Large intestine (tissue), 3 donors: ENCODE data around the gene UGP2. TPM values are rescaled to one million over a fixed set of nuclear protein-coding genes. Genes with fewer than 3 reads are reported as not detected.
"Not testable (repeated sequence)": the region's sequence is repeated elsewhere in the genome, so short reads cannot be mapped to it uniquely, and the experiment has no call there.

ENCODE experiments used
- DNase-seq, 2 donors: peaks; one replicate each; pipeline versions ENCODE4 v3.0.0 to v3.0.0-alpha.2; 2013
- H3K27ac ChIP-seq: one replicate; pipeline ENCODE4 v1.5.1; 2013; ENCODE audit warnings: low read length
- H3K27me3 ChIP-seq: 2 replicates; pipeline ENCODE4 v1.6.1; 2013; ENCODE audit warnings: low read length; ENCODE audit not compliant: control insufficient read depth, insufficient read depth
- H3K36me3 ChIP-seq: 2 replicates; pipeline ENCODE4 v1.6.1; 2013; ENCODE audit warnings: low read length; ENCODE audit not compliant: control insufficient read depth, insufficient read depth
- H3K4me1 ChIP-seq: one replicate; pipeline ENCODE4 v1.6.1; 2013; ENCODE audit warnings: low read length; ENCODE audit not compliant: control insufficient read depth, insufficient read depth
- H3K4me3 ChIP-seq: one replicate; pipeline ENCODE4 v1.5.1; 2013; ENCODE audit warnings: low read length
- H3K9me3 ChIP-seq: one replicate; pipeline ENCODE4 v1.6.1; 2013; ENCODE audit warnings: mild to moderate bottlenecking, low read depth, low read length, moderate library complexity; ENCODE audit not compliant: control insufficient read depth
- WGBS: methylation state at CpG from one replicate; pipeline ENCODE4 v1.1.5; 2013; ENCODE audit warnings: low lambda C conversion rate; ENCODE audit not compliant: insufficient coverage; 5-methylcytosine and 5-hydroxymethylcytosine counted together
- polyA plus RNA-seq: library from polyadenylated mRNA; unstranded; fragments of 120-200 nt; gene quantifications from one replicate; pipeline ENCODE4 v1.2.1, GENCODE V29; 2013

Gene UGP2
- polyA plus RNA-seq, 1 donor: 116 TPM

DNA sequence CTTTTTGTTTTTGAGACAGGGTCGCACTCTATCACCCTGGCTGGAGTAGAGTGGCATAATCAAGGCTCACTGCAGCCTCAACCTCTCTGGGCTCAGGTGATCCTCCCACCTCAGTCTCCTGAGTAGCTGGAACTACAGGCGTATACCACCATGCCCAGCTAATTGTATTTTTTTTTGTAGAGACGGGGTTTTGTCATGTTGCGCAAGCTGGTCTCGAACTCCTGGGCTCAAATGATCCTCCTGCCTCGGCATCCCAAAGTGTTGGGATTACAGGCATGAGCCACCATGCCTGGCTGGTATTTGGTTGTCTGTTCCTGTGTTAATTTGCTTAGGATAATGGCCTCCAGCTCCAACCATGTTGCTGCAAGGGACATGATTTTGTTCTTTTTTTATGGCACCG is 29.8 kb upstream of the UGP2 start:
- WGBS: 100% methylated on average over 1 of the region's 7 CpGs

GRCh38 chr2:63814114-63814513 is 27.6 kb upstream of the UGP2 start:
- no peaks in the 10 kb centered on the region for H3K9me3 ChIP-seq
- no peak for DNase-seq
- no peaks in the 10 kb centered on the region for H3K4me1 ChIP-seq
- WGBS: 100% methylated on average over 1 of the region's 1 CpG
- H3K27me3 ChIP-seq: no peaks in the 10 kb centered on the region
- no peak overlapping the region for H3K27ac ChIP-seq
- no peak overlapping the region for H3K4me3 ChIP-seq
- H3K36me3 ChIP-seq: no peaks in the 10 kb centered on the region

More for the DNA sequence above, 29.8 kb upstream of the UGP2 start:
- not testable (repeated sequence) for H3K4me1 ChIP-seq, H3K27ac ChIP-seq, H3K4me3 ChIP-seq, DNase-seq, H3K36me3 ChIP-seq, H3K9me3 ChIP-seq, H3K27me3 ChIP-seq

DNA sequence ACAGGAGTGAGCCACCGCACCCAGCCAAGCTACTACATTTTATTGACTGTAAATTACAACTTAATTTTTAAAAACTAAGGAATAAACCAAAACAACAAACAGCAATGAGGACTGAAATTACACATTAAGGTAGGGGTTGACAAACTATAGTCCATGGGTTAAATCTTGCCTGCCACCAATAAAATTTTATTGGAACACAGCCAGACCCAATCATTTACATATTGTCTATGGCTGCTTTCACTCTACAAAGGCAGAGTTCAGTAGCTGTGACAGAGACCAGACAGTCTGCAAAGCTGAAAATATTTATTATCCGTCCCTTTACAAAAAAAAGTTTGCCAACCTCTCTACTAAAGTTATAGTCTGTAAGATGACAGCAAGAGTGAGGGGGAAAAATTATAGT is 24.3 kb upstream of the UGP2 start:
- no peak for DNase-seq
- Histone ChIP-seq H3K4me1 (no peaks in the 10 kb centered on the region), H3K36me3 (no peaks in the 10 kb centered on the region), H3K27me3 (no peaks in the 10 kb centered on the region), H3K4me3 (no peak overlapping the region), H3K9me3 (no peaks in the 10 kb centered on the region), H3K27ac (no peak overlapping the region)
- WGBS: no CpG with 5 or more reads among the region's 2 CpGs

- DNase-seq: no peak
- Histone ChIP-seq H3K4me3 (no peak overlapping the region), H3K4me1 (no peaks in the 10 kb centered on the region), H3K9me3 (no peaks in the 10 kb centered on the region), H3K36me3 (no peaks in the 10 kb centered on the region), H3K27me3 (no peaks in the 10 kb centered on the region), H3K27ac (no peak overlapping the region)
- 83% methylated on average over 1 of the region's 2 CpGs for WGBS
Measured at GRCh38 chr2:63818271-63818670, 23.4 kb upstream of the UGP2 start.

GRCh38 chr2:63819256-63819655 is 22.4 kb upstream of the UGP2 start:
- H3K4me1 ChIP-seq: no peaks in the 10 kb centered on the region
- peak in 1 of 2 donors; percentile 42 for DNase-seq
- 80% methylated on average over 1 of the region's 3 CpGs for WGBS

GRCh38 chr2:63819765-63820717 is 21.7 kb upstream of the UGP2 start:
- DNase-seq: peak; percentile 51 to 69
- WGBS: 48% methylated on average over 3 of the region's 6 CpGs

More at GRCh38 chr2:63819256-63819655, 22.4 kb upstream of the UGP2 start:
- Histone ChIP-seq H3K9me3 (no peaks in the 10 kb centered on the region), H3K27me3 (no peaks in the 10 kb centered on the region), H3K4me3 (no peak overlapping the region), H3K36me3 (no peaks in the 10 kb centered on the region), H3K27ac (no peak overlapping the region)

GRCh38 chr2:63820969-63821368 is 20.7 kb upstream of the UGP2 start:
- 100% methylated on average over 1 of the region's 1 CpG for WGBS

More at GRCh38 chr2:63819765-63820717, 21.7 kb upstream of the UGP2 start:
- Histone ChIP-seq H3K27ac (no peak overlapping the region), H3K9me3 (no peaks in the 10 kb centered on the region), H3K27me3 (no peaks in the 10 kb centered on the region), H3K36me3 (no peaks in the 10 kb centered on the region), H3K4me3 (no peak overlapping the region), H3K4me1 (no peaks in the 10 kb centered on the region)

DNA sequence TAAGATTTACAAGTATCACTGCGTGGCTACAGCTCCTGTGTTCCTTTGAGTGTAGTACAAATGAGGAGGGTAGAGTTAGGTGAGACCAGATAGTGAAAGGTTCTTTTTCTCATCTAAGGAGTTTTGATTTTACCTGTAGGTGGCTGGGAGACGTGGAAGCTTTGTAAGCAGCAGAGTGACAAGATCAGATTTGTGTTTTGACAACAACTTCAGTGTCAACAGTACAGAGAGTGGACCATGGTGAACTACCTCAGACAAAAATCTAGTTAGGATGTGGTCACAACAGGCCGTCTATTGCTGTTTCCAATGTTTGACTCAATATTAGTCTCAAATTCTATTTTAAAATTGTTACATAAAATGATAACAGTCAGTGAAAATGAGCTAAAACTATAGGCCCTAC is 20.3 kb upstream of the UGP2 start:
- DNase-seq: no peak
- 83% methylated on average over 1 of the region's 3 CpGs for WGBS
- Histone ChIP-seq H3K4me3 (no peak overlapping the region), H3K4me1 (no peaks in the 10 kb centered on the region), H3K9me3 (no peaks in the 10 kb centered on the region), H3K36me3 (no peaks in the 10 kb centered on the region), H3K27me3 (no peaks in the 10 kb centered on the region), H3K27ac (no peak overlapping the region)

More at GRCh38 chr2:63820969-63821368, 20.7 kb upstream of the UGP2 start:
- no peak overlapping the region for H3K27ac ChIP-seq
- no peak for DNase-seq
- no peak overlapping the region for H3K4me3 ChIP-seq
- H3K4me1 ChIP-seq: no peaks in the 10 kb centered on the region
- no peaks in the 10 kb centered on the region for H3K27me3 ChIP-seq
- H3K9me3 ChIP-seq: no peaks in the 10 kb centered on the region
- no peaks in the 10 kb centered on the region for H3K36me3 ChIP-seq

DNA sequence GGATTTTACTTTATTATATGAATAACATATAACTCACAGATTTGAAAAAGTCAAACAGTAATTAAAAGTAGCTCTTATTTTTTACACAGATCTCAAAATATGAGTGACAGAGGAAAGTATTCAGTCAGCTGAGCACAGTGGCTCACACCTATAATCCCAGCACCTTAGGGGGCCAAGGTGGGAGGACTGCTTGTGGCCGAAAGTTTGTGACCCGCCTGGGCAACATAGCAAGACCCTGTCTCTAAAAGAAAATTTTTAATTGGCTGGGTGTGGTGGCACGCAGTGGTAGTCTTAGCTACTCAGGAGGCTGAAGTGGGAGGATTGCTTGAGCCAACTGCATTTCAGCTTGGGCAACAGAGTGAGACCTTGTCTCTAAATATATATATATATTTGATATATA is 19.2 kb upstream of the UGP2 start:
- Histone ChIP-seq H3K36me3 (no peaks in the 10 kb centered on the region), H3K4me3 (no peak overlapping the region), H3K27me3 (no peaks in the 10 kb centered on the region), H3K27ac (no peak overlapping the region), H3K4me1 (no peaks in the 10 kb centered on the region), H3K9me3 (no peaks in the 10 kb centered on the region)
- WGBS: no CpG with 5 or more reads among the region's 3 CpGs
- no peak for DNase-seq

- Histone ChIP-seq H3K27me3 (no peaks in the 10 kb centered on the region), H3K36me3 (no peaks in the 10 kb centered on the region), H3K27ac (no peak overlapping the region), H3K9me3 (no peaks in the 10 kb centered on the region), H3K4me1 (no peaks in the 10 kb centered on the region), H3K4me3 (no peak overlapping the region)
- DNase-seq: no peak
Measured at GRCh38 chr2:63827749-63828148, 13.9 kb upstream of the UGP2 start.

GRCh38 chr2:63831176-63831575 is 10.5 kb upstream of the UGP2 start:
- Histone ChIP-seq H3K27ac (no peak overlapping the region), H3K9me3 (no peaks in the 10 kb centered on the region), H3K36me3 (no peaks in the 10 kb centered on the region), H3K27me3 (no peaks in the 10 kb centered on the region), H3K4me1 (no peaks in the 10 kb centered on the region), H3K4me3 (no peak overlapping the region)
- WGBS: no CpG with 5 or more reads among the region's 1 CpG
- DNase-seq: no peak
